CD8-positive, alpha-beta memory T cell (primary cell): ENCODE results near the gene CBR3. TPM values are rescaled to one million over a fixed set of nuclear protein-coding genes. Genes with fewer than 3 reads are reported as not detected.

Source experiments
- CTCF ChIA-PET: fragments of 350-600 bp; sonication (Branson Sonifier 250); formaldehyde crosslinking; loops from one replicate; lab custom pipeline; 2021; ENCODE audit warnings: antibody characterized with exemption; lab: Charles Lee
- POLR2A ChIA-PET: fragments of 350-600 bp; sonication (Branson Sonifier 250); formaldehyde crosslinking; loops from one replicate; lab custom pipeline; 2021; ENCODE audit warnings: antibody characterized with exemption; lab: Charles Lee
- DNase-seq, 5 donors: peaks; one replicate each; pipeline versions ENCODE4 v3.0.0 to v3.0.0-alpha.2; 2020 to 2022; ENCODE audit warnings: mixed read lengths in 1 of 5
- H3K27ac ChIP-seq: one replicate; pipeline ENCODE4 v1.7.0; 2013; ENCODE audit warnings: low read depth, mild to moderate bottlenecking, low read length, moderate library complexity
- H3K27me3 ChIP-seq: 2 replicates; pipeline ENCODE4 v1.7.0; 2013; ENCODE audit warnings: low read length, mild to moderate bottlenecking; ENCODE audit not compliant: insufficient read depth, poor library complexity, severe bottlenecking
- H3K36me3 ChIP-seq: 2 replicates; pipeline ENCODE4 v1.7.0; 2013; ENCODE audit warnings: mild to moderate bottlenecking, low read length, moderate library complexity; ENCODE audit not compliant: insufficient read depth
- H3K4me1 ChIP-seq: 2 replicates; pipeline ENCODE4 v1.7.0; 2013; ENCODE audit warnings: mild to moderate bottlenecking, low read length, moderate library complexity; ENCODE audit not compliant: insufficient read depth
- H3K4me3 ChIP-seq: 2 replicates; pipeline ENCODE4 v1.7.0; 2013; ENCODE audit warnings: mild to moderate bottlenecking, low read length
- H3K9me3 ChIP-seq: 2 replicates; pipeline ENCODE4 v1.7.0; 2013; ENCODE audit warnings: mild to moderate bottlenecking, low read length
- H3K27ac Mint-ChIP-seq, 8 donors: one replicate each; pipeline ENCODE4 v1.8.0; 2020 to 2021; ENCODE audit warnings: mixed read lengths in 8 of 8, mild to moderate bottlenecking in 6 of 8, inconsistent platforms in 3 of 8, moderate library complexity in 3 of 8
- H3K27me3 Mint-ChIP-seq, 2 donors: one replicate each; pipeline ENCODE4 v1.8.0; 2020 to 2021; ENCODE audit warnings: mixed read lengths in 2 of 2, mild to moderate bottlenecking in 1 of 2, moderate library complexity in 1 of 2
- H3K36me3 Mint-ChIP-seq, 3 donors: one replicate each; pipeline ENCODE4 v1.8.0; 2020 to 2021; ENCODE audit warnings: mixed read lengths in 3 of 3, inconsistent platforms in 1 of 3, mild to moderate bottlenecking in 1 of 3
- H3K4me1 Mint-ChIP-seq, 3 donors: one replicate each; pipeline ENCODE4 v1.8.0; 2020 to 2021; ENCODE audit warnings: mixed read lengths in 3 of 3, inconsistent platforms in 1 of 3, mild to moderate bottlenecking in 1 of 3
- H3K4me3 Mint-ChIP-seq, 7 donors: one replicate each; pipeline ENCODE4 v1.8.0; 2020 to 2021; ENCODE audit warnings: mixed read lengths in 7 of 7, mild to moderate bottlenecking in 6 of 7, moderate library complexity in 4 of 7, inconsistent platforms in 2 of 7
- H3K9me3 Mint-ChIP-seq, 5 donors: one replicate each; pipeline ENCODE4 v1.8.0; 2020 to 2022; ENCODE audit warnings: mixed read lengths in 5 of 5, mild to moderate bottlenecking in 3 of 5, moderate library complexity in 2 of 5, inconsistent platforms in 1 of 5
- polyA plus RNA-seq: library from polyadenylated mRNA; unstranded; fragments of 300-500 nt; fragmentation: Illumina TruSeq; gene quantifications from one replicate; pipeline ENCODE4 v1.2.3, GENCODE V29; 2021
- total RNA-seq, 2 experiments: library from RNA; stranded (reverse); gene quantifications; one replicate each; pipeline ENCODE4 v1.2.3, GENCODE V29; 2021

The CBR3 gene
- total and polyA plus RNA-seq, 3 experiments from 2014 or later = 2.3 to 7.9 (median 7.6) TPM

- Mint-ChIP-seq H3K4me1 (peaks cover 6 to 17% (median 9%) of the 10 kb centered on the region in 3 donors), H3K9me3 (no peaks in the 10 kb centered on the region), H3K27ac (no peak overlapping the region), H3K27me3 (peaks cover 3% of the 10 kb centered on the region in 2 donors), H3K4me3 (no peak overlapping the region), H3K36me3 (no peaks in the 10 kb centered on the region)
- Histone ChIP-seq H3K9me3 (no peaks in the 10 kb centered on the region), H3K4me1 (peaks cover under 1% of the 10 kb centered on the region), H3K4me3 (no peak overlapping the region), H3K36me3 (no peaks in the 10 kb centered on the region), H3K27ac (no peak overlapping the region), H3K27me3 (no peaks in the 10 kb centered on the region)
- ChIA-PET POLR2A (no interaction called here), CTCF (interaction anchor here (6.0 kb wide), 1 partner anchor 18 kb away, joined by 34 read pairs; no protein-coding TSS in a partner anchor)
- DNase-seq = no peak
Observed at GRCh38 chr21:36124395-36124794, 10.5 kb upstream of the CBR3 start.

GRCh38 chr21:36125512-36126207, 9.2 kb upstream of the CBR3 start:
- peak overlapping the region in 2 of 8 donors; percentile 24 to 72 for H3K27ac Mint-ChIP-seq
- POLR2A ChIA-PET = no interaction called here

GRCh38 chr21:36126208-36126565, 8.7 kb upstream of the CBR3 start:
- H3K27ac ChIP-seq = no peak overlapping the region
- Mint-ChIP-seq H3K27me3 (peaks cover 2 to 3% of the 10 kb centered on the region in 2 donors), H3K36me3 (peaks cover 0 to 1% (median 0%) of the 10 kb centered on the region in 3 donors), H3K4me1 (peaks cover 14 to 27% (median 18%) of the 10 kb centered on the region in 3 donors), H3K9me3 (no peaks in the 10 kb centered on the region), H3K4me3 (no peak overlapping the region), H3K27ac (peak overlapping the region in 1 of 8 donors; percentile 32)
- no peak overlapping the region for H3K4me3 ChIP-seq
- no peaks in the 10 kb centered on the region for H3K9me3 ChIP-seq
- no peaks in the 10 kb centered on the region for H3K36me3 ChIP-seq
- ChIA-PET POLR2A (no interaction called here), CTCF (interaction anchor here (0.7 to 6.0 kb wide), 6 partner anchors 10 to 91 kb away, joined by 3 to 34 read pairs (median 7); no protein-coding TSS in a partner anchor)
- H3K4me1 ChIP-seq = peaks cover 9% of the 10 kb centered on the region
- no peaks in the 10 kb centered on the region for H3K27me3 ChIP-seq
- no peak for DNase-seq

More at GRCh38 chr21:36125512-36126207, 9.2 kb upstream of the CBR3 start:
- Mint-ChIP-seq H3K36me3 (peaks cover 0 to 1% (median 0%) of the 10 kb centered on the region in 3 donors), H3K27me3 (peaks cover 2 to 3% of the 10 kb centered on the region in 2 donors), H3K4me1 (peaks cover 11 to 23% (median 16%) of the 10 kb centered on the region in 3 donors), H3K4me3 (peak overlapping the region in 1 of 7 donors; percentile 46), H3K9me3 (no peaks in the 10 kb centered on the region)
- no peaks in the 10 kb centered on the region for H3K27me3 ChIP-seq
- CTCF ChIA-PET = interaction anchor here (0.6 to 6.0 kb wide), 8 partner anchors 8 to 158 kb away, joined by 3 to 34 read pairs (median 4); no protein-coding TSS in a partner anchor
- H3K4me3 ChIP-seq = no peak overlapping the region
- DNase-seq = peak; percentile 21 to 70 (median 35)
- H3K27ac ChIP-seq = no peak overlapping the region
- H3K9me3 ChIP-seq = no peaks in the 10 kb centered on the region
- H3K4me1 ChIP-seq = peaks cover 6% of the 10 kb centered on the region
- H3K36me3 ChIP-seq = no peaks in the 10 kb centered on the region

- H3K27me3 ChIP-seq = no peaks in the 10 kb centered on the region
- DNase-seq = no peak
- H3K27ac ChIP-seq = no peak overlapping the region
- H3K4me1 ChIP-seq = peaks cover 9% of the 10 kb centered on the region
- peaks cover 0 to 2% of the 10 kb centered on the region in 2 donors for H3K27me3 Mint-ChIP-seq
- no peaks in the 10 kb centered on the region for H3K9me3 Mint-ChIP-seq
- POLR2A ChIA-PET = no interaction called here
- peaks cover 0 to 1% (median 0%) of the 10 kb centered on the region in 3 donors for H3K36me3 Mint-ChIP-seq
- no peaks in the 10 kb centered on the region for H3K36me3 ChIP-seq
- H3K27ac Mint-ChIP-seq = no peak overlapping the region
- H3K4me1 Mint-ChIP-seq = peaks cover 14 to 27% (median 18%) of the 10 kb centered on the region in 3 donors
- CTCF ChIA-PET = interaction anchor here (1.2 to 6.0 kb wide), 5 partner anchors 10 to 73 kb away, joined by 3 to 34 read pairs (median 11); no protein-coding TSS in a partner anchor
- no peak overlapping the region for H3K4me3 Mint-ChIP-seq
- H3K4me3 ChIP-seq = no peak overlapping the region
- H3K9me3 ChIP-seq = no peaks in the 10 kb centered on the region
Observed at GRCh38 chr21:36126621-36127110, 8.2 kb upstream of the CBR3 start.

GRCh38 chr21:36127250-36127904, 7.5 kb upstream of the CBR3 start:
- Histone ChIP-seq H3K9me3 (no peaks in the 10 kb centered on the region), H3K27me3 (peaks cover 1% of the 10 kb centered on the region), H3K27ac (no peak overlapping the region), H3K4me1 (peaks cover 9% of the 10 kb centered on the region), H3K4me3 (no peak overlapping the region), H3K36me3 (no peaks in the 10 kb centered on the region)
- POLR2A ChIA-PET = no interaction called here
- DNase-seq = no peak
- Mint-ChIP-seq H3K9me3 (no peaks in the 10 kb centered on the region), H3K4me1 (peaks cover 14 to 27% (median 18%) of the 10 kb centered on the region in 3 donors), H3K36me3 (peaks cover 0 to 1% (median 0%) of the 10 kb centered on the region in 3 donors), H3K4me3 (peak overlapping the region in 2 of 7 donors; percentile 36 to 68), H3K27me3 (peaks cover 0 to 1% of the 10 kb centered on the region in 2 donors), H3K27ac (peak overlapping the region in 2 of 8 donors; percentile 56 to 66)
- CTCF ChIA-PET = interaction anchor here (0.6 to 6.0 kb wide), 5 partner anchors 9 to 787 kb away, joined by 3 to 34 read pairs (median 11); no protein-coding TSS in a partner anchor

- Histone ChIP-seq H3K4me3 (no peak overlapping the region), H3K4me1 (peaks cover 9% of the 10 kb centered on the region), H3K27ac (no peak overlapping the region), H3K9me3 (no peaks in the 10 kb centered on the region), H3K27me3 (peaks cover 3% of the 10 kb centered on the region), H3K36me3 (no peaks in the 10 kb centered on the region)
- H3K4me1 Mint-ChIP-seq = peaks cover 14 to 27% (median 18%) of the 10 kb centered on the region in 3 donors
- no peak for DNase-seq
- peak overlapping the region in 2 of 7 donors; percentile 31 to 52 for H3K4me3 Mint-ChIP-seq
- ChIA-PET POLR2A (no interaction called here), CTCF (interaction anchor here (0.6 to 6.0 kb wide), 2 partner anchors 15 to 786 kb away, joined by 3 to 34 read pairs; no protein-coding TSS in a partner anchor)
- peaks cover 0 to 1% (median 0%) of the 10 kb centered on the region in 3 donors for H3K36me3 Mint-ChIP-seq
- no peaks in the 10 kb centered on the region for H3K9me3 Mint-ChIP-seq
- H3K27me3 Mint-ChIP-seq = no peaks in the 10 kb centered on the region
- H3K27ac Mint-ChIP-seq = peak overlapping the region in 2 of 8 donors; percentile 13 to 56
Observed at GRCh38 chr21:36127977-36128376, 6.9 kb upstream of the CBR3 start.

GRCh38 chr21:36129219-36129618, 5.7 kb upstream of the CBR3 start:
- H3K27me3 Mint-ChIP-seq = no peaks in the 10 kb centered on the region
- ChIA-PET POLR2A (no interaction called here), CTCF (no interaction called here)
- no peaks in the 10 kb centered on the region for H3K36me3 ChIP-seq
- H3K4me3 ChIP-seq = no peak overlapping the region
- H3K4me1 Mint-ChIP-seq = peaks cover 16 to 30% (median 20%) of the 10 kb centered on the region in 3 donors
- peak overlapping the region; percentile 41 to 90 (median 70) for H3K4me3 Mint-ChIP-seq
- H3K4me1 ChIP-seq = peaks cover 9% of the 10 kb centered on the region
- H3K9me3 ChIP-seq = no peaks in the 10 kb centered on the region
- H3K9me3 Mint-ChIP-seq = no peaks in the 10 kb centered on the region
- H3K27ac ChIP-seq = no peak overlapping the region
- peaks cover 3% of the 10 kb centered on the region for H3K27me3 ChIP-seq
- H3K36me3 Mint-ChIP-seq = peaks cover 0 to 1% (median 0%) of the 10 kb centered on the region in 3 donors
- H3K27ac Mint-ChIP-seq = peak overlapping the region in 5 of 8 donors; percentile 45 to 63 (median 59)
- no peak for DNase-seq
